RKO (cell line): ENCODE measurements around the gene PKNOX2.

Experiments used
- DNase-seq: peaks from one replicate; pipeline ENCODE4 v3.0.0-alpha.2; 2016; ENCODE audit warnings: low spot score

The PKNOX2 gene

DNA sequence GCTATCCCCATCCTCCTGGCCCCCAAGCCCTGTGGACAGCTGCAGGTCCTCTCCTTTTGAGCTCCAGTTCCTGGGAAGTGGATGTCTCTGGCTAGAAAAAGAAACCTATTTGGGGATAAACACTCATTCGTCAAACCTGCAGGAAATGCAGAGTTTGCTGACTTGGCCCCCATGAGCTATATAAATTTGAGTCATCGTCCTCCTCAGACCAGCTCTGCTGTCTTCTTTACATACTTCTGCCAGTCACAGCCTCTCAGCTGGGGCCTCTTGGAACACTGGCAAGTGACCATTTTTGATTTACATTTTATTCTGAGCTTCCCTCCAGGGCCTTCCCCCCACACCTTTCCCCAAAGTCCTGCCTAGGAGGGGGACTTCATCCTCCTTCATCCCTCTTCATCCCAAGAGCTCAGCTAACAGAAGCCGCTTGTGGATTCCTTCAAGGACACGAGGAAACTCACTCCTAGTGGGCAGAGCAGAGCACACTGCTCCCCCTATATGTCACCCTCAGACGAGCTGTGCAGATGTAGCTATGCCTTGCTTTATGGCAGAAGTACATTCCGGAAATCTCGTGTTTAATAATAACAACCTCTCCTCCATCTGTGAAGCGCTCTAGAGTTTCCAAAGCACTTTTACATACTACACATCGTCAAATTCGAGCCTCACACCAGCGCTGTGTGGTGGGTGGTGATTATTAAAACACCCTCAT, 199.7 kb downstream of the PKNOX2 start:
- DNase-seq: peak; percentile 41

DNA sequence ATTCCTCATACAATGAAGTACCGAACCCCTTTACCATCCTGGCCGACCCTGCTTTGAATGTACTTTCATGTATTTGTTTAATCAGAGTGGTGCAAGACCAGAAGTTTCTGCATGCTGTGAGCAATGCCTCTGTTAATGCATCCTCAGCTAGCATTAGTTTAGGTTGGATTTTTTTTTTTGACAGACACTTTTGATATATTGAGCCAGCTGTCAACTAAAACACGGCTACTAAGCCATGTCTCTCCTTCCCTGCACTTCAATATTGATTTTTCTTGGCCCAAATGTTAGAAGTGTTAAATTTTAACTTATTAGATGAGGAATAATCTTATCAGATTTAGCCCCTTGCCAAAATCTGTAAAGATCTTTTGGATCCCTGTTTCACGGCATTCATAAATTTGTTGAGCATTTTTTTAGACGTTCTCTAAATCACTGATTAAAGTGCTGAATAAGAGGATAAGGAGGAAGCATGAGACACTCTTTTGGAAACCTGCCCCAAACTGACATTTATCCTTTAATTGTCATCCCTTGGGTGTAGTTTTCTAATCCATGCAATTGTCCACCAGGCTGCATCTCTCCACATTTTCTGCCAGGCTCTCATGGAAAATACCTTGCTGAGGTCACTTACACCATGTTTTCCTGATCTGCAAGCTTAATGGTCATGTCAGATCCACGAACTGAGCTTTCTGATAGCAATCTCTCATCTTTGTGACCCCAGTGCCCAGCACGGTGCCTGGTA, 200.8 kb downstream of the PKNOX2 start:
- DNase-seq: no peak

DNA sequence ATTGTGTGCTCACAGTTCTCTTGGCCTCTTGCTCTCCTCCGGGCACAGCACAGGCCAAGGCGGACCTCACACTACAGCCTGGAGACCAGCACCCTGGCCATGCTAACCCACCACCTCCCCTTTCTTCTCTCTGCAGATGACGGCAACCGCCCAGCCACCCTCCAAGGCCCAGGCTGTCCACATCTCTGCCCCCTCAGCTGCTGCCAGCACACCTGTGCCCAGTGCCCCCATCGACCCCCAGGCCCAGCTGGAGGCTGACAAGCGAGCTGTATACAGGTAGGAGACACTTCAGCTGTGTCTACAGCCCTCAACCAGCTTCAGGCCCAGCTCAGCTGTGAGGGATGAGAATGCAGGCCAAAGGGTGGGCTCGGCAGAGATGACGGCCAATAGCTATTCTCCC, 203.2 kb downstream of the PKNOX2 start:
- no peak for DNase-seq

DNA sequence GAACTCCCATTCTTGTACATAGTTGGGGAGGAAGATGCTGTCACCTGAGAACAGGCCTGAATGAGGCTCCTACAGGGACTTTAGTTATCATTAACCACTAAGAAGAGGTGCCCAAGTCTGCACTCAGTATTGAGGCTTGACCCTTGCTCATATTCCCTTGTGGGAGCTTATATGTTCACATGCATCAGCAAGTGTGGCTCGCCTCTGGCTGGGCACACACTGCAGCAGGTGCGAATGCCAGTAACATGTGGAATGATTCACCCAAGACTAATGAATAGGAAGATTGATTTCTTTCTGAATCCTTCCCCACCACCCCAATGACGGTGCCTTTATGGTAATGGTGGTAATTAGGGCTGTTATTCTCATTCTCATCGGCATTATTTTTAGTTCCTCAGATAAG, 204.2 kb downstream of the PKNOX2 start:
- no peak for DNase-seq

DNA sequence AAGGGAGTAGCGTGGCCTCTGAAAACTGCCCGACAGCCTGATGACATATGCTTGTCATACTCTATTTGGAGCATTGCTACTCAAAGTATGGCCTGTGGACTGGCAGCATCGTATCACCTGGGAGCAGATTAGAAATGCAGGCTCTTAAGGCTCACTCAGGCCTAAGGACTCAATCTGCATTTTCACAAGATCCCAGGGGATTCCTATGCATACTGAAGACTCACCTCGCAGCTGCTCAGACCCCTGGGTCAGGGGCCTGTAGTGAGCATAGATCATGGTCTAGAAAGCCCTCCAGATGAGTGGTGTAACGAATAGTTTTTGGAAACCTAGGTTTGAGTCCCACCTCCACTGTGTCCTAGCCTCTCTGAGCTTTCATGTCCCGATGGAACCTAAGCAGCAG, 205.3 kb downstream of the PKNOX2 start:
- DNase-seq: no peak

DNA sequence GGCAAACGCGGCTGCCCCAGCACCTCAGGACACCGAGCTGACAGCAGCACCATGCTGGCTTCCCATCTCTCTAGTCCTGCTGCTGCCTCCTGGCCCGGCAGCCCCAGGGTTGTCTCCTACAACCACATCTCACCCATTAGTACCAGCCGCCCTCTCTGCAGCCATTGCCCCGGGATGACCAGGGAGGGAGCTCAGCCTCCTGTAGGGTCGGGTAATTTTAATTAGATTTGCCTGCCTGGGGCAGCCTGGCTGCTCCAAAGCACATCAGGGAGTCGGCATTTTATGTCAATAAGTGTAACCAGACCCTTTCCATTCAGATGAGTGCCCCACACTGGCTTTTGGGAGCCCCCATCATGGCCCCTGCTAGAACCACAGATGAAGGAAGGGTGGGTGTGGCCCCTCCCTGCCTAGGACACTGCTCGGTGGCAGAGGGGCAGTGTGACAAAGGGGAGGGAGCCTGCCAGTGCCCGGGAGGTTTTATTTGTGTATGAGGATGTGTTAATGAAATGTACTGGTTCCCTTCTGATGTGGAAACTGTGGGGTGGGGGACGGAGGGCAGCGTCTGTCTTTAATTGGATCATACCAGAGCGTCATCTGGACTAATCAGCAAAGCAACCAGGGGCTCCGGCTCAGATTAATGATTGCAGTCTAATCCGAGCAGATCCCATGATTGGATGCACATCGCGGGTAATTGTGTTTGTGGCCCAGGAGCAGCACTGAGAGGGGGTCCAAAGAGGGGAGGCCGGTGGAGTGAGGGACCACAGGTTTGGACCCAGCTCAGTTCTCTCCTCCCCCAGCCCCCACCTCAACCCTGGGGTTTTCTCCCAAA, 206.2 kb downstream of the PKNOX2 start:
- DNase-seq: no peak

DNA sequence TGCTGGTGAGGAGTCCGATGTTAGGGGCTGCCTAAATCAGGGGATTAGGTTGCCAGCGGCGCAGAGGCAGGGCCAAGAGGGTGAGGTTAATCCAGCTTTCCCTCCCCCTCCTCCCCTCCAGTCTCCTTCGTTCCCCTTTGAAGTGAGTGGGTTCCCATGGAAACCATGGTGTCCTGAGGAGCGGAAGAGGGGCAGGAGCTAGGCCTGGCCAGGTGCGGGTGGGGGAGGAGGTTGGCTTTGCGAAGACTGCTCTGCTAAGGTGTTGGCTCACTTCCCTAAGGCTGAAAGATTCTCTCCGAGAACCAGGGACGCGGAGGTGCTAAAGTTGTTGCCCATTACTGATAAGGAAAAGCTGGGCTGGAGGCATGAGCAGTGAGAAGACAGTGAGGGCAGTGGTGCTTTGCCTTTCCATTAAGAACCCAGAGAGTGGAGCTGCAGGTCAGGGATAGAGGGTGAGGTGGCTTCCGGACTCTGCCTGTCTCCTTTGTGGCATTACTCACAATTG, 206.9 kb downstream of the PKNOX2 start:
- no peak for DNase-seq

DNA sequence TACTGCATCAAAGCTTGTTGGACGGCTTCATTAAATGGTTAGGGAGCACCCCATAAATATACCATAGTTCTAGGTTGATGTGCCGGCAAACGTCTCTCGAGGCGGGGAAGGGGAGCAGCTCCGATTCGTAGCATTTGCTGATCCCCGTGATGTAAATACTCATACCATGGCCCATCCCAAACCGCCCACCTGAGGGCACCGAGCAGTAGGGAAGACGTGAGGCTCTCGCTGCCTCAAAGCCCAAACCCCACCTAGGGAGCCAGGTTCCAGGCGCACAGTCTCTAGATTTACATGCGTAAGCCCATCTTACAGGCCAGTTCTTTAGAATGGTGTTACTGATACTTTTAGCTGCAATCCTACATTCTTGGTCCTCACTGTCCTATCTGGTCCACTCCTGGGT, 207.5 kb downstream of the PKNOX2 start:
- no peak for DNase-seq

DNA sequence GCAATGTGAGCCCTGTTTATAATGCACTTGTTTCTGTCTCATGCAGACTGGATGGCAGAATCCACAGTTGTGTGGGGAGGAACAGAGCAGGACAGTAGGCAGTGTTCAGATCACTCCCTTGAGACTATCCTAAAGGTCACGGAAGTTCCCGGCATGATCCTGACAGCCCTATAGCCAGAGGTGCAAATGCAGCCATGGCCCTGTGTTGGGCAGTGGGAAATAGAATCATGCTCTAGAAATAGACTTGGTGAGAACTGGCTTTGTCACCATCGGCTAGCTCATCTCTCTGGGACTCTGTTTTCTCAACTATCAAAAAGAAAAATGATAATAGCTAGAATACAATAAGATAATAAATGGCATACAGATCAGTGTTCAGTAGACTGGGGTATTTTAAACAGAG, 208.4 kb downstream of the PKNOX2 start:
- DNase-seq: no peak

DNA sequence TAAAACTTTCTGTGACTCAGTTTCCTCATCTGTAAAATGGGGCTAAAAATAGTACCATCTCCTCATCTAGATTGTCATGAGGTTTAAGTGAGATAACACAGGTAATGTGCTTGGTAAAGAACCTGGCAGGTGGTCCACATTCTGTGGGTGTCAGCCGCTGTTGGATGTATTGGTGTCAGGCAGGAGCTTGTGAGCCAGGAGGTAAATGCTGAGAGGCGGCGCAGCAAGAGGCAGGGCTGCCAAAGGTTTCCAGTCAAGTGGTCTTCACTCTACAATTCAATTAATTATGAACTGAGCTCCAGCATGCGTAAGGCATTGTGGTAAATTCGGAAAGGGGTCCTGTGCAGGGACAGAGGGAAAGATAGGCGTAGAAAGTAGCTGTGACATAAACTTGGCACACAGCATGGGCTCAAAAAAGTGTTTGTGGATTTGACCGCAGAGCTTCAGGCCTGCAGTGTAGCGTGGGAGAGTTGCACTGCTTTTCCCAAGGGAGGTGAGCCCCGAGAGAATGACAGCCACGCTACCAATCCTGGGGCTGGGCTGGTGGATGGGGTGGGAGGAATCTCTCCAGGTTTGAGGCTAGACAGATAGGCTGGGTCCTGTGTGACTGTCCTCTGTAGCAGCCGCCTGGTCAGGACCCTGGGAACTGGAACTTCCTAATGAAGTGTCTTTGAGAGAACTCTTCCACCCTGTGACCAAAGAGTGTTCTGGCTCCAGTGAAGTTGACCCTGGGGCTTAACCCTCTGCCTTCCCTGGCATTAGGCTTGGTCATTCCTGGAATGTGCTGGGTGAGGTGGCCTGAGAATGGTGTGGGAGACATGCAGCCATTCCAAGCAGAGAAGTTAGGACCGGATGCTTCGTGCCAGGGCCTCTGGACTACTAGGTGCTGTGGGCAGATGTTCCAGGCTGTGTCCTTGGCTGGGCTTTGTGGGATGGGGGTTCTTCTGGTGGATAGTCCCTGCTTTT, 209.2 kb downstream of the PKNOX2 start:
- no peak for DNase-seq

DNA sequence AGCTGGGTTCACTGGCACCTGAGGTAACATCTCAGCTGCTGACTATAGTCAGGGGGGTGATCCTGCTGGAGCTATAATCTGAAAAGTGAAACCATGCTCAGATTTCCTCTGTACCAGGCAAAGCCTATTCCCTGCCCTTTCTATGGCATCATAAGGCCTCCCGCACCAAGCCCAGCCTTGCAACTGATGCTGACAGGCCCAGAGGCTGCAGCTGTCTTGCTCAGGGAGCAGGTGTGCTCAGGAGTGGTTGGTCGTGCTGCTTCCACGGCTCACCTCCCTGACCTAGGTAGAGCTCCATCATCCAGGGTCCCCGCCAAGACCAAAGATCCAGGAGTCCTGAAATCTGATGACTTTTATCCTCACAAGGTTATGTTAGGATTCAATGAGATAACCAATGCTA, 209.8 kb downstream of the PKNOX2 start:
- no peak for DNase-seq

DNA sequence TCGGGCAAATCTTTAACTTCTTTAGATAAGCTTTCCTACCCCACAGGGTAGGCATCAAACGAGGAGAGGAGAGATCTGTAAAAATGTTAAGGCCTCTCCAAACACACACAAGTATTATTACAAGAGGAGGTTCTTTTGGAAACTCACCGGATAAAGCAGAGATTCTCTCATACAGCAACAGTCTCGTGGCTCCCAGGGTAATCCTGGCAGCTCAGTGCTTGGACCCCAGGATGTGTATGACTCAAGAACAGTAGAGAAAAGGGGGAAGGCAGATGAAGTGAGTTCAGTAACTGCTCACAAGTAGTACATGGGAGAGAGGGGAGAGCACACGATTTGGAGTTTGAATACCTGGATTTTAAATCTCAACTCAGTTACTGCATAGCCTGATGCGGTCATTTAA, 210.6 kb downstream of the PKNOX2 start:
- DNase-seq: no peak

DNA sequence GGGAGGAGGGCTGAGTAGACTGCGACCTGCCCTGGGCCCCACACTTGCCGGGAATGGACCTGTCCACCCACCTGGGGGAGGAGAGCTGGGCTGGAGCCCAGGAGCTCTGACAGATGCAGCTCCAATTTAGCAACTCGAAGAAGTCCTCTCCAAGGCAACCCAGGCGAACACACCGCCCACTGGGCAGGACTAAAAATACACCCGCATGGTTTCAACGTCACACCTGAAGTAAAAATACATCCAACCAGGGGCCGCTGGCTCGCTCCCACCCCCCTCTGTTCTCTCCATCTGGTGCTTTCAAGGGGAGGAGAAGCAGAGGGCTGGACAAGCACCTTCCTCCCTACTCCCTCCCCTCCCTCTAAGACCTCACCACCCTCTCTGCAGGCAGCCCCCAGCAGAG, 211.6 kb downstream of the PKNOX2 start:
- no peak for DNase-seq

DNA sequence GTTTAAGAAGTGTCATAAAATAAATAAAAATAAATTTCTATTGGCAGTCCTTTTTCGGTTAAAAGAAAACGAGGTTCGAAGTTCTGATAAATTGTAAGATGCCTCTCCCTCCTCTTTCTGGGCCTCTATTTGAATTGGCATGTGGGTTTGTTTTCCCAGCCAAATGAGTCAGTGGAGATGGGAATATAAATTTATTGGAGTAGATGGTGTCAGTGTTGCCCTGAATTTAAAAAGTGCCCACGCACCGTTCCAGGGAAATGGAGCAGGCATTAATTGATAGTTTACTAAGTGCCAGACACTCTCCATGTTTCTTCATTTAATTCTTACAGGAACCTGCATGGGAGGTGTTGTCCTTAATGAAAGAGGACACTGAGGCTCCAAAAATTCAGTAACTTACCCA, 212.3 kb downstream of the PKNOX2 start:
- DNase-seq: no peak

DNA sequence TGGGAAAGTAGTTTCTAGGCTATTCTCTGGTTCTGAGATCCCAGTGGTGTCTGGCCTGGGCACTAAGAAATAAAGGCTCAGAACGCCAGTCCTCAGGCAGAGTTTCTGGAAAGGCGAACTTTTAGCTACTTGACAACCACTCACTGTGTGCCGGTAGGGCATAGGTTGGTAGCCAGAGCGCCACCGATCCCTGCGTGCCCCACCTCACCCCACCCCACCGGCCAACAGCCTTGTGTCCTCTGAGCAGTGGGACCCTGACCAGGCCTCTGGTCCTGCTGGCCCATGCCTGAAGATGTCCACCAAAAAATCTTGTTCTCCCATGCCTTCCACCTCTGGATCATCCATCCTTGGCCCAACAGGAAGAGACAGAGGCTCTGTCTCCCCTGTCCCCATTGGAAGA, 213.5 kb downstream of the PKNOX2 start:
- DNase-seq: no peak

DNA sequence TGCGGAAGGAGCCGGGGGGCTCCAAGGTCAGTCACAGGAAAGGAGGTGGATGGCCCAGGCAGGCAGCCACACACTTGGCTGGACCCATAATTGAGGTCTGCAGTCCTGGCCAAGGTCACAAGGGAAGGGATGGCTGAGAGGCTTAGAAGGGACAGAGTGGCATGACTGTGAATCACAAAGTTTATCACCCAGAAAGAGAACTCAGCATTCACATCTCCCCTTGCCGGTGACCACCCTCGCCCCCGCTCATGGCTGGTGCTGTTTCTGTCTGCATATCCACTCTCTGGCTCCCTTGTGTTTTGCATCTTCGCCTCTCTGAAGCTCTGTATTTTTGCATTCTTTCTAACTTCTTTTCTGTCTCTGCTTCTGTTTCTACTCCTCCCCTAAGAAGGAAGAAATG, 214.0 kb downstream of the PKNOX2 start:
- no peak for DNase-seq

DNA sequence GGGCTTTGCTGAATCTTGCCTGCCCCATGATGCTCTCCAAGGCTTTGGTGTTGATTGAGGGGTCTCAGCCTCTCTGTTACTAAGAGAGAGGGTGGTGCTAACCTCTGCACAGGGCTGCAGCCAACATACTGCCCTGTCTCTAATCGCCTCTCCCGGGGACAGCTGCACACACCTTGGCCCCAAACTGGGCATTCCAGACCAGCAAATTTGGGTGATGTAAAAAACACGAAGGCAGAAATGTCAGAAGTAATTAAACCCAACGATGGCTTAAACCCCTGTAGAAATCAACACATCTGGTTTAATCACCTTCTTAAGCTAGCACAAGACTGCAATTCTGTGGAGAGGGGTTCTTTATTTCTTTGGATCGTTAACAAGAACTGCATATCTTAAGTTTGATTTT, 215.0 kb downstream of the PKNOX2 start:
- DNase-seq: no peak

DNA sequence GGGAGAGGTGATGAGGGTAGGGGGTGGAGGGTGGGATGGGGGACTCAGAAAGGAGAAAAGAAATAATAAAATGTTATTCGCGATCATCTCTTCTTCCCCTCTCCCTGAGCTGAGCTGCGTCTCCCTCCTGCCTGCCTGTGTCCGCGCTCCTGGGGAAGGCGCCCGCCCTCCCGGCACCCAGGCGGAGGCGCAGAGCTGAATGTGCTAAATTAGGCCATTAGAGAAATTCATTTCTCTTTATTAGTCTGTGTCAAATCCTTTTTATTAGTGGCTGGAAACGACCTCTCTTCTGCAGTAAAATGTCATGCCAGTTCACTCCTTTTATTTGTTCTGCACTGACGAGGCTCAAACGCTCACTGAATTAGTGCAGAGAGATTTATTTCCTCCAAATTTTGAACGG, 215.4 kb downstream of the PKNOX2 start:
- no peak for DNase-seq

DNA sequence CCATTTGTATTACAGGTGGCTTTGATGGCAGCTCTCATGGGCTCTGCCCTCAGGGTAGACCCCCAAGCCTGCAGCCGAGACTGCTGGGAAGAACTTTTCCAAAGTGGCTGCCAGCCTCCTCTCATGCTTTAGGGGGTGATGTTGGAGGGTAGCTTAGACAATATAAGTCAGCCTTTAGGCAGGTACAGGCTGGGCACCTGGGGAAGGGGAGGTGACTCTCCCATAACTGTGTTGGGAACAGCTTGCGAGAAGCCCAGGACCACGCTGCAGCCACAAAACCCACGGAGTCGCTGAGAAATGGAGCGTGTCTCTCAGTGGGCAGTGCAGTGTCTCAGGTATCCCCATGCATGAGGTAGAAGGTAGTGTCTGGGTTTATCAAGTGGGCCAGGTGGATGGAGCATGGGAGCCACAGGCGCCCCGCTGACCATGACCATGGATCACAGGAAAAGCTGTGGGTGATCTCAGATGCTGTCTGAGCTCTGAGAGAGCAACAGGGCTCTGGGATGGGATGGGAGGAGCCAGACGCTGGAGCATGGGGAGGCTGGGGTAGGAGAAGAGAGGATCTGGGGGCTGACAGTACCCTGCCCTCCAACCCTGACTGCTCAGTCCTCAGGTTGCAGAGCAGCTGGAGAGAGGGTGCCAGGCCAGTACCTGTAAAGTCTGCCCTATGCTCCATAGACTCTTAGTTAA, 216.3 kb downstream of the PKNOX2 start:
- DNase-seq: no peak

DNA sequence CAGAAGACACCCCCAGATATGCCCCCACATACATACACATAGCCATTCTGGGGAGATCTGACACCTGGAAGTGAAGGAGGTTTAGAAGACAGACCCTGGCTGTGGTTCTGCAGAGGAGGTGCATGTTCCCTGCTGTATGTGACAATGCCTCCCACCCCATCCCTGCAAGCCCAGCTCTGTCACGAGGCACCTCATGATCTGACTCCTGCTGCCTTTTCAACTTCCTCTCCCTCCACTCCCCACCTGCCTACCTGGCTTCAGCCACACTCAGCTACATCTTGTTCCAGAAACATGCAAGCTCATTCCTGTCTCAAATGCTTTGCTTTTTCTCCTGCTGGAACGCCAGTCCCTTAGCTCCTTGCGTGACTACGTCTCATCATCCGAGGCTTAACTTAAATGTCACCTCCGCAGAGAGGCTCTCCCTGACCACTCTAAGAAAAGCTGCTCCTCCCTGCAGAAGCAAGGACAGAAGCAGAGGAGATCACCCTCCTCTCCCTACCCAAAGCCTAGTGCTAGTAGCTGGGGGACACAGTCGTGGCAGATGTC, 217.0 kb downstream of the PKNOX2 start:
- DNase-seq: no peak

DNA sequence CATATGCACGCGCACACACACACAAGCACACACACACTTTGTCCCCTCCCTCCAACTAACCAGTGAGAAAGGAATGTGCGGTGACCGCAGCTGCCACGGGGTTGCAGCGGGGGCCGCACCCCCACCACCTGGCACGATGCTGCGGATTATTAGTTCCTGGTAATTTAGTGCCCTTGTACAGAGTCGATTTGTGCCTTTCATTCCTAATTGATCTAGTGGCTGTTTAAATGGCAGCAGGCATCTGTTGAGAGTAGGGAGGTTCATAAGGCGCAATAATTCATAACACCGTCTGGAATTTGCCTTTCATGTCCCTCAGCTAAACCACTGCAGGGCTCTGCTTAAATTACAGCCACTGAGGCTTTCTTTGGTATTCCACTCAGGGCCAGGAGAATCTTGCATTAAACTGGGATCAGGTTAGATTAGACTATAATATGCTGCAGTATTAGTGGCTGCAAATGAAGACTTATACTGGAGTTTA, 217.8 kb downstream of the PKNOX2 start:
- no peak for DNase-seq
